AG09309 (cell line): ENCODE results near the gene PTPRH.

ENCODE experiments used
- DNase-seq: peaks from one replicate; pipeline ENCODE4 v3.0.0-alpha.2; 2010; ENCODE audit warnings: low read depth
- H3K4me3 ChIP-seq: 2 replicates; pipeline ENCODE4 v1.5.1; 2011; ENCODE audit warnings: mild to moderate bottlenecking, low read depth, low read length, moderate library complexity; ENCODE audit not compliant: control insufficient read depth
- CTCF ChIP-seq: IDR thresholded peaks from 2 replicates; pipeline ENCODE4 v1.5.1; 2011; ENCODE audit warnings: mild to moderate bottlenecking, low read depth, low read length, inconsistent platforms; ENCODE audit not compliant: insufficient read depth, control insufficient read depth; ENCODE audit errors: missing control alignments

Gene PTPRH

GRCh38 chr19:55197528-55197927 lies 11.8 kb downstream of the PTPRH start:
- no peak overlapping the region for H3K4me3 ChIP-seq
- no peak for TF ChIP-seq CTCF
- DNase-seq: no peak

DNA sequence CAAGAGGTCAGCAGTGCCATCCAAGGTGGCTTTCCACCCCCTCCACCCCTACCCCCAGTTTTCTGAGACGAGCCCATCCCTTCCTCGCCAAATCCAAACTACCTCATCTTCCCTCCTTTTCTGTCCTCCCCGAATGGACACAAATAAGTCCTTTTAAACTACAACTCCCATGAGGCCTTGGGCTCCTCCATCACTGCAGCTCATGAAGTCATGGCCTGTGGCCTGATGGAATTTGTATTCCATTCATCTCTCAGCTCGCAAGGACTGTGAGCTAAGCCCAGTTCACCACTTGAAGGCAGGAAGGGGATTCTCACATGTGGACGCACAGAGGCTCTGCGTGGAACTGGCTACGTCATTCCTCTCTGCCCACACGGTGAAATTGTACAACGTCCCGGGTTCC lies 12.5 kb downstream of the PTPRH start:
- no peak overlapping the region for H3K4me3 ChIP-seq
- DNase-seq: no peak

DNA sequence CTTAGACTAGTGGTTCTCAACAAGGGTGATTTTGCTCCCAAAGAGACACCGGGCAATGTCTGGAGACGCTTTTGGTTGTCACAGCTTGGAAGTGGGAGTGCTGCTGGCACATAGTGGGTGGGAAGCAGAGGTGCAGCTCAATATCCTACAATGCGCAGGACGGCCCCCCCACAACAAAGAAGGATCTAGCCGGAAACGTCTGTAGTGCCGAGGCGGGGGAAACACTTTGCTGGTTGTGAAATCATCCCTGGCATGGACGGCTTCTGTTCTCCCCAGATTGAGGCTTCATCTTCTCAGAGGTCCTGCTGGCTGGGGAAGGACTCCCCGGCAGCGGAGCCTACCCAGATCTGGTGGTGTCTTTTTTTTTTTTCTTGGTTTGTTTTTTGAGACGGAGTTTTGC lies 15.8 kb downstream of the PTPRH start:
- H3K4me3 ChIP-seq: no peak overlapping the region
- TF ChIP-seq CTCF: no peak
- no peak for DNase-seq

More for the DNA sequence above, 12.5 kb downstream of the PTPRH start:
- TF ChIP-seq CTCF: no peak

DNA sequence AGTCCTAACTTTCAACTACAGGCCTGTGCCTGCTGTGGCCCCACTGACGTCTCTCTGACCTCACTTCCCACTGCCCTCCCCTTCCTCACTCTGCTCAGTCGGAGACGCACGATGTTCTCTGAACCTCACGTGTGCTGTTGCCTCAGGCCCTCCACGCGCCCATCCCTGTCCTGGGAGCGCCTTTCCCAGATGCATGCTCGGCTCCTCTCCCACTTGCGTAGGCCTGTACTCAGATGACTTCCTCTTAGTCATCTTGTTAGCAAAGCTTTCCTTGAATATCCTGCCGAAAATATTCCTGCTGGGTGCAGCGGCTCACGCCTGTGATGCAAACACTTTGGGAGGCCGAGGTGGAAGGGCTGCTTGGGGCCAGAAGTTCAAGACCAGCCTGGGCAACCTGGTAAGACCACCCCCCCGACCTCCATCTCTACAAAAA lies 19.9 kb downstream of the PTPRH start:
- no peak for TF ChIP-seq CTCF
- DNase-seq: peak; percentile 89
- no peak overlapping the region for H3K4me3 ChIP-seq

DNA sequence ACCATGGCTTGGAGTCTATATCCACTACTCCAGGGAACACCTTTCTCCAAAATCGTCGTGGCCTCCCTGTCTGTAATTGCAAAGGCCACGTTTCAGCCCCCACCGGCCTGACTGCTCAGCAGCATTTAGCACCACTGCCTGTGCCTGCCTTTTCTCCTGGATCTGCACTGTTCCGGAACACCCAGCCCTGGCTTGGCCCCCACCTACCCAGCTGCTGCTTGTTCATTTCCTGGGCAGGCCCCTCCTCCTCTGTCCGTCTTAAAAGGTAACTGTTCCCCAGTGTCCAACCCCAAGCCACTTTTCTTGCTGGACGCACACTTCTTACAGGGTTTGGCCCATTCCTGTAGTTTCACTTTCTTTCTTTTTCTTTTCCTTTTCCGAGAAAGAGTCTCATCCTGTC lies 20.7 kb downstream of the PTPRH start:
- TF ChIP-seq CTCF: no peak
- no peak for DNase-seq
- no peak overlapping the region for H3K4me3 ChIP-seq

- no peak overlapping the region for H3K4me3 ChIP-seq
- DNase-seq: no peak
- TF ChIP-seq CTCF: no peak
These were observed 23.2 kb downstream of the PTPRH start for GRCh38 chr19:55186080-55186479.

DNA sequence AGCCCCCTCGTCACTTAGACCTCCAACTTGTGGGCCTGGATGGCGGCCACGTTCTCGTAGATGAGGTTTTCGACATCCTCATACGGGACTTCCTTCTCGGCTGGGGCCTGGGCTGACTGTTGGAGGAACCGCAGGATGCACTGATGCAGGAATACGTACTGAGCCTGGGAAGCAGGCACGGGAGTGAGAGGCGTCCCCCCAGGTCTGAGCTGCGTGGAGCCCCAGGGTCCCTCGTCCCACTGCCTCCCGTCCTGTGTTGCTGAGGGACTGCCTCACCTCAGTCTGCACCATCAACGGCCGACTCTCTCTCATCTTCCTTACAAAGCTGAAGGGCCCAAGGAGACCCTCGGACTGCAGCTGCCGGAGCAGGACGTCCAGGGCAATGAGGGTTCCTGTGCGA lies 27.6 kb downstream of the PTPRH start:
- H3K4me3 ChIP-seq: no peak overlapping the region
- no peak for DNase-seq
- TF ChIP-seq CTCF: no peak
